H1 (cell line): ENCODE data around the gene PERCC1. TPM values are rescaled to one million over a fixed set of nuclear protein-coding genes. Genes with fewer than 3 reads are reported as not detected.

ENCODE experiments used
- CTCF ChIA-PET: fragments of 300-600 bp; sonication (Branson Sonifier 250); formaldehyde crosslinking; loops from one replicate; lab custom pipeline; 2021; ENCODE audit not compliant: partially characterized antibody; lab: Charles Lee
- POLR2A ChIA-PET: fragments of 300-600 bp; sonication (Branson Sonifier 250); formaldehyde crosslinking; loops from one replicate; lab custom pipeline; 2021; ENCODE audit warnings: inconsistent platforms; ENCODE audit not compliant: partially characterized antibody; lab: Charles Lee
- DNase-seq, 2 experiments: peaks; one replicate each; pipeline versions ENCODE4 v3.0.0 to v3.0.0-alpha.2; 2010 to 2022; ENCODE audit warnings: low spot score in 2 of 2, low read depth in 1 of 2, mixed read lengths in 1 of 2
- FAIRE-seq: peaks from 2 replicates; lab custom pipeline; 2011; peaks lifted over from hg19 to GRCh38; lab: Jason Lieb, UNC
- H2AFZ ChIP-seq: 2 replicates; pipeline ENCODE4 v1.8.1; 2012; ENCODE audit warnings: low read length, inconsistent platforms
- H2AK5ac ChIP-seq: 2 replicates; pipeline ENCODE4 v1.6.1; 2013; ENCODE audit warnings: low read depth, low read length
- H2BK120ac ChIP-seq: replicated peaks from 2 replicates; pipeline ENCODE3; 2013; ENCODE audit warnings: low read depth, low read length, inconsistent platforms
- H2BK12ac ChIP-seq: 2 replicates; pipeline ENCODE4 v1.6.1; 2013; ENCODE audit warnings: low read depth, low read length
- H2BK15ac ChIP-seq: 2 replicates; pipeline ENCODE4 v1.6.1; 2013; ENCODE audit warnings: low read length
- H2BK20ac ChIP-seq: 2 replicates; pipeline ENCODE4 v1.6.1; 2013; ENCODE audit warnings: low read length
- H2BK5ac ChIP-seq: 2 replicates; pipeline ENCODE4 v1.6.1; 2013; ENCODE audit warnings: low read depth, low read length
- H3K14ac ChIP-seq: 2 replicates; pipeline ENCODE4 v1.6.1; 2013; ENCODE audit warnings: inconsistent platforms; ENCODE audit not compliant: insufficient read length
- H3K18ac ChIP-seq: 2 replicates; pipeline ENCODE4 v1.6.1; 2013; ENCODE audit warnings: low read length; ENCODE audit errors: extremely low read depth
- H3K23ac ChIP-seq: 2 replicates; pipeline ENCODE4 v1.6.1; 2013; ENCODE audit warnings: inconsistent platforms; ENCODE audit not compliant: insufficient read length
- H3K23me2 ChIP-seq: 2 replicates; pipeline ENCODE4 v1.6.1; 2013; ENCODE audit warnings: low read depth, low read length
- H3K27ac ChIP-seq: 2 replicates; pipeline ENCODE4 v1.6.1; 2011; ENCODE audit warnings: low read depth, low read length, inconsistent platforms
- H3K27me3 ChIP-seq, 4 experiments: replicated peaks in 1 of 4; 1 replicate in 1 of 4; 2 replicates in 3 of 4; pipeline versions ENCODE4 v1.6.1 to v1.8.1; 2011 to 2013; ENCODE audit warnings: low read length in 3 of 4, mild to moderate bottlenecking in 3 of 4, inconsistent platforms in 2 of 4, mixed read lengths in 2 of 4, moderate library complexity in 1 of 4; ENCODE audit not compliant: control insufficient read depth in 3 of 4, insufficient read depth in 3 of 4; ENCODE audit errors: extremely low read depth in 1 of 4
- H3K36me3 ChIP-seq, 4 experiments: 2 replicates each; pipeline versions ENCODE4 v1.6.1 to v1.8.1; 2011 to 2013; ENCODE audit warnings: mild to moderate bottlenecking in 4 of 4, low read length in 3 of 4, moderate library complexity in 2 of 4, control low read depth in 1 of 4, inconsistent platforms in 1 of 4; ENCODE audit not compliant: insufficient read depth in 4 of 4, control insufficient read depth in 2 of 4
- H3K4ac ChIP-seq: replicated peaks from 2 replicates; pipeline ENCODE3; 2013; ENCODE audit warnings: low read length, low read depth, mixed read lengths, inconsistent platforms; ENCODE audit not compliant: insufficient read length
- H3K4me1 ChIP-seq, 4 experiments: replicated peaks in 1 of 4; 1 replicate in 1 of 4; 2 replicates in 3 of 4; pipeline versions ENCODE4 v1.6.1 to v1.8.1; 2011 to 2013; ENCODE audit warnings: low read length in 3 of 4, inconsistent platforms in 2 of 4, mixed read lengths in 1 of 4; ENCODE audit not compliant: insufficient read depth in 4 of 4, control insufficient read depth in 3 of 4
- H3K4me2 ChIP-seq, 2 experiments: 2 replicates each; pipeline versions ENCODE4 v1.6.1 to v1.8.1; 2011 to 2013; ENCODE audit warnings: low read depth in 2 of 2, low read length in 2 of 2, control low read depth in 1 of 2, inconsistent platforms in 1 of 2, mild to moderate bottlenecking in 1 of 2; ENCODE audit not compliant: insufficient read depth in 1 of 2
- H3K4me3 ChIP-seq, 4 experiments: fragments of 200-600, 300-600 bp in 1 of 4; sonication (generic), shearing (Covaris generic), sonication (Bioruptor Twin) in 1 of 4; 2 replicates each; pipeline versions ENCODE4 v1.5.1 to v1.8.1; 2011 to 2016; ENCODE audit warnings: low read length in 4 of 4, low read depth in 3 of 4, control low read depth in 2 of 4, inconsistent platforms in 2 of 4, mild to moderate bottlenecking in 2 of 4, mixed read lengths in 1 of 4, moderate library complexity in 1 of 4; ENCODE audit not compliant: insufficient read depth in 2 of 4; ENCODE audit errors: extremely low read depth in 1 of 4
- H3K56ac ChIP-seq: replicated peaks from 2 replicates; pipeline ENCODE3; 2013; ENCODE audit warnings: low read depth, mild to moderate bottlenecking, mixed read lengths, low read length, inconsistent platforms; ENCODE audit not compliant: insufficient read length
- H3K79me1 ChIP-seq: 2 replicates; pipeline ENCODE4 v1.6.1; 2013; ENCODE audit warnings: low read depth, low read length, control low read depth
- H3K79me2 ChIP-seq, 2 experiments: 2 replicates each; pipeline versions ENCODE4 v1.6.1 to v1.8.1; 2012 to 2013; ENCODE audit warnings: low read length in 2 of 2, mild to moderate bottlenecking in 2 of 2, inconsistent platforms in 1 of 2; ENCODE audit not compliant: insufficient read depth in 2 of 2, control insufficient read depth in 1 of 2
- H3K9ac ChIP-seq, 4 experiments: replicated peaks in 1 of 4; 1 replicate in 1 of 4; 2 replicates in 3 of 4; pipeline versions ENCODE4 v1.6.1 to v1.8.1; 2011 to 2013; ENCODE audit warnings: low read depth in 3 of 4, low read length in 3 of 4, control low read depth in 2 of 4, mild to moderate bottlenecking in 2 of 4, moderate library complexity in 2 of 4, inconsistent platforms in 1 of 4; ENCODE audit errors: extremely low read depth in 1 of 4
- H3K9me3 ChIP-seq, 2 experiments: 2 replicates each; pipeline versions ENCODE4 v1.6.1 to v1.8.1; 2012 to 2013; ENCODE audit warnings: mild to moderate bottlenecking in 2 of 2, moderate library complexity in 2 of 2, control low read depth in 1 of 2, inconsistent platforms in 1 of 2, low read depth in 1 of 2, low read length in 1 of 2, mixed read lengths in 1 of 2; ENCODE audit not compliant: insufficient read depth in 2 of 2
- H4K20me1 ChIP-seq, 2 experiments: replicated peaks in 1 of 2; 2 replicates each; pipeline versions ENCODE3 to v1.8.1; 2011 to 2013; ENCODE audit warnings: inconsistent platforms in 2 of 2, low read length in 2 of 2, mild to moderate bottlenecking in 1 of 2; ENCODE audit not compliant: insufficient read depth in 2 of 2, control insufficient read depth in 1 of 2
- H4K5ac ChIP-seq: 2 replicates; pipeline ENCODE4 v1.6.1; 2013; ENCODE audit warnings: low read length, low read depth, mixed read lengths, inconsistent platforms; ENCODE audit not compliant: insufficient read length
- H4K8ac ChIP-seq: 2 replicates; pipeline ENCODE4 v1.8.0; 2013; ENCODE audit warnings: mild to moderate bottlenecking, moderate library complexity, low read length, inconsistent platforms; ENCODE audit not compliant: insufficient read depth; ENCODE audit errors: extremely low read depth
- H4K91ac ChIP-seq: replicated peaks from 2 replicates; pipeline ENCODE3; 2013; ENCODE audit warnings: low read length, mixed read lengths, inconsistent platforms; ENCODE audit not compliant: insufficient read length
- CHD1 ChIP-seq: IDR thresholded peaks from 2 replicates; pipeline ENCODE4 v1.6.1; 2012; ENCODE audit warnings: low read depth, low read length, improper control_type of control experiment
- CHD2 ChIP-seq: IDR thresholded peaks from 2 replicates; pipeline ENCODE4 v1.6.1; 2012; ENCODE audit warnings: low read length, improper control_type of control experiment
- EP300 ChIP-seq, 2 experiments: IDR thresholded peaks; 1 replicate in 1 of 2; 2 replicates in 1 of 2; pipeline ENCODE4 v1.6.1; 2011 to 2012; ENCODE audit warnings: low read depth in 2 of 2, low read length in 2 of 2, mild to moderate bottlenecking in 2 of 2, borderline replicate concordance in 1 of 2, inconsistent platforms in 1 of 2, moderate library complexity in 1 of 2
- FOSL1 ChIP-seq: IDR thresholded peaks from 2 replicates; pipeline ENCODE4 v1.6.1; 2011; ENCODE audit warnings: mild to moderate bottlenecking, low read depth, low read length, moderate library complexity; ENCODE audit not compliant: insufficient read depth
- GTF2F1 ChIP-seq: IDR thresholded peaks from 2 replicates; pipeline ENCODE4 v1.6.1; 2012; ENCODE audit warnings: low read depth, low read length, improper control_type of control experiment, borderline replicate concordance
- HDAC2 ChIP-seq, 2 experiments: fragments of 300-600 bp in 1 of 2; sonication (generic) in 1 of 2; IDR thresholded peaks; 2 replicates each; pipeline ENCODE4 v1.6.1; 2011 to 2012; ENCODE audit warnings: low read depth in 2 of 2, low read length in 2 of 2, mild to moderate bottlenecking in 2 of 2, moderate library complexity in 2 of 2, borderline replicate concordance in 1 of 2, inconsistent platforms in 1 of 2
- KDM1A ChIP-seq: fragments of 200-600, 300-600 bp; sonication (generic); IDR thresholded peaks from 2 replicates; pipeline ENCODE4 v1.7.1; 2016; ENCODE audit warnings: mild to moderate bottlenecking, low read length, borderline replicate concordance
- RBBP5 ChIP-seq: IDR thresholded peaks from 2 replicates; pipeline ENCODE4 v1.7.1; 2012; ENCODE audit warnings: low read depth, mild to moderate bottlenecking, inconsistent platforms, low read length, moderate library complexity, borderline replicate concordance
- SP1 ChIP-seq: IDR thresholded peaks from 2 replicates; pipeline ENCODE4 v1.6.1; 2011; ENCODE audit warnings: low read depth, low read length
- SP4 ChIP-seq: IDR thresholded peaks from 2 replicates; pipeline ENCODE4 v1.6.1; 2012; ENCODE audit warnings: low read length, inconsistent platforms
- SRF ChIP-seq: IDR thresholded peaks from 2 replicates; pipeline ENCODE4 v1.6.1; 2011; ENCODE audit warnings: mild to moderate bottlenecking, low read depth, low read length, moderate library complexity
- TAF7 ChIP-seq: optimal IDR thresholded peaks from 2 replicates; pipeline ENCODE3; 2011; ENCODE audit warnings: low read depth, mild to moderate bottlenecking, inconsistent platforms, low read length, moderate library complexity, borderline replicate concordance
- TBP ChIP-seq: IDR thresholded peaks from 2 replicates; pipeline ENCODE4 v1.6.1; 2011; ENCODE audit warnings: low read depth, low read length, improper control_type of control experiment
- TCF12 ChIP-seq: IDR thresholded peaks from 2 replicates; pipeline ENCODE4 v1.6.1; 2011; ENCODE audit warnings: low read depth, mild to moderate bottlenecking, low read length
- WGBS, 2 experiments: shearing (Covaris generic) in 1 of 2; methylation state at CpG; one replicate each; pipeline versions ENCODE4 v1.1.6 to v1.1.7; 2013 to 2015; ENCODE audit warnings: low lambda C conversion rate in 2 of 2, mixed read lengths in 2 of 2, inconsistent platforms in 1 of 2, low coverage in 1 of 2, missing lambda C conversion rate in 1 of 2; ENCODE audit not compliant: insufficient replicate concordance in 2 of 2, insufficient coverage in 1 of 2, insufficient read length in 1 of 2; ENCODE audit errors: extremely low coverage in 1 of 2, missing lambda C conversion rate in 1 of 2; 5-methylcytosine and 5-hydroxymethylcytosine counted together
- polyA plus RNA-seq, 7 experiments: library from polyadenylated mRNA; depleted of rRNA in 3 of 7; stranded (reverse) in 5 of 7; unstranded in 2 of 7; fragments of >200 nt in 5 of 7; fragments of 200-250 nt in 2 of 7; gene quantifications; 1 replicate in 5 of 7; 2 replicates in 1 of 7; 4 replicates in 1 of 7; pipeline versions ENCODE4 v1.2.1 to v1.2.3, GENCODE V29; 2011 to 2013; ENCODE audit warnings: missing spikeins in 2 of 7, mixed read lengths in 2 of 7
- total RNA-seq: library from RNA; stranded (reverse); fragmentation: NEBNext Ultra II Directional; extraction: Animal tissue kit (Norgen Biotek cat#: 25700); gene quantifications from 2 replicates; pipeline ENCODE4 v1.2.1, GENCODE V29; 2021

PERCC1 gene
- total and polyA plus RNA-seq, 2 of the 8 experiments (the other 6 are each of a cell fraction or from before 2014, with no cell fraction given) = not detected

GRCh38 chr16:1397779-1398178, 33.1 kb upstream of the PERCC1 start:
- H3K9ac ChIP-seq = no peak overlapping the region
- no peaks in the 10 kb centered on the region for H3K9me3 ChIP-seq
- no peak for FAIRE-seq
- H3K4me1 ChIP-seq = no peaks in the 10 kb centered on the region
- no peak overlapping the region for H2BK12ac ChIP-seq
- 96% methylated on average over 21 of the region's 21 CpGs; no CpG with 5 or more reads in 1 of the 2 experiments for WGBS, 2 experiments
- H3K23me2 ChIP-seq = no peaks in the 10 kb centered on the region
- H3K14ac ChIP-seq = no peak overlapping the region
- H3K56ac ChIP-seq = no peak overlapping the region
- TF ChIP-seq TAF7 = no peak
- TF ChIP-seq FOSL1 = no peak
- no peak for TF ChIP-seq CHD1
- TF ChIP-seq EP300 (IDR thresholded peaks at IDR 0.05; ENCODE audit: borderline replicate concordance in 1 of 2, low read depth in 2 of 2, low read length in 2 of 2) = no peak
- no peak for TF ChIP-seq HDAC2 (IDR thresholded peaks at IDR 0.05; ENCODE audit: borderline replicate concordance in 1 of 2, low read depth in 2 of 2, low read length in 2 of 2)
- TF ChIP-seq TCF12 = no peak
- no peak for TF ChIP-seq CHD2
- TF ChIP-seq SP4 = no peak
- TF ChIP-seq TBP = no peak
- no peak for TF ChIP-seq GTF2F1
- no peak for TF ChIP-seq SRF
- no peak for TF ChIP-seq KDM1A
- no peak for TF ChIP-seq SP1
- TF ChIP-seq RBBP5 = no peak
- no peak overlapping the region for H3K4ac ChIP-seq
- peaks cover 0 to 16% (median 6%) of the 10 kb centered on the region in 4 experiments; a peak in 3 of 8 replicates for H3K36me3 ChIP-seq
- H2BK15ac ChIP-seq = no peak overlapping the region
- H3K79me1 ChIP-seq = no peaks in the 10 kb centered on the region
- H2AFZ ChIP-seq = no peak overlapping the region
- no peak overlapping the region for H2AK5ac ChIP-seq
- no peaks in the 10 kb centered on the region for H3K79me2 ChIP-seq
- DNase-seq = no peak
- no peak overlapping the region for H2BK120ac ChIP-seq
- no peak overlapping the region for H3K4me2 ChIP-seq
- no peak overlapping the region for H3K18ac ChIP-seq
- no peak overlapping the region for H3K27ac ChIP-seq
- peaks cover 0 to 4% of the 10 kb centered on the region in 2 experiments for H4K20me1 ChIP-seq
- no peaks in the 10 kb centered on the region for H3K27me3 ChIP-seq
- H4K8ac ChIP-seq = no peak overlapping the region; the same call in 1 of the 2 replicates
- H3K4me3 ChIP-seq = no peak overlapping the region
- H2BK20ac ChIP-seq = no peak overlapping the region
- no peak overlapping the region for H4K5ac ChIP-seq
- no peak overlapping the region for H4K91ac ChIP-seq
- H2BK5ac ChIP-seq = no peak overlapping the region
- CTCF ChIA-PET = interaction anchor here (1.3 kb wide), 1 partner anchor 34 kb away, joined by 4 read pairs; no protein-coding TSS in a partner anchor
- POLR2A ChIA-PET = interaction anchor here (1.3 kb wide), 1 partner anchor 12 kb away, joined by 3 read pairs; no protein-coding TSS in a partner anchor
- H3K23ac ChIP-seq = no peak overlapping the region
